ENCODE measurements around the gene TAGLN. TPM values are rescaled to one million over a fixed set of nuclear protein-coding genes. Genes with fewer than 3 reads are reported as not detected.

TAGLN gene
- polyA plus RNA-seq (ENCODE audit: insufficient read length in 12 of 12) = 100 to 1,000 TPM in 2 of 12 donors, 10 to 100 TPM in 9, not detected in 1; 65.6 to 358 (median 88.1) TPM
- long read RNA-seq, donor 1, transcript TAGLN-202 (5 exons, 928 nt) = major isoform, 1,088 of 1,777 reads
- long read RNA-seq, donor 1, transcript TAGLN-207 (4 exons, 2,166 nt) = minor isoform, 118 of 1,777 reads
- long read RNA-seq, donor 1, partial matches to known transcripts = 527 of 1,777 reads
- long read RNA-seq, donor 1, other reads (novel, unspliced or antisense) = 39 of 1,777 reads
- long read RNA-seq, donor 2, transcript TAGLN-207 (4 exons, 2,166 nt) = minor isoform, 5 of 59 reads
- long read RNA-seq, donor 2, transcript TAGLN-202 (5 exons, 928 nt) = major isoform, 32 of 59 reads
- long read RNA-seq, donor 2, partial matches to known transcripts = 21 of 59 reads
- long read RNA-seq, donor 2, other reads (novel, unspliced or antisense) = 0 of 59 reads
- long read RNA-seq, donor 3, transcript TAGLN-202 (5 exons, 928 nt) = major isoform, 25 of 29 reads
- long read RNA-seq, donor 3, partial matches to known transcripts = 0 of 29 reads
- long read RNA-seq, donor 3, other reads (novel, unspliced or antisense) = 0 of 29 reads
- long read RNA-seq, donor 4, transcript TAGLN-202 (5 exons, 928 nt) = major isoform, 8 of 11 reads
- long read RNA-seq, donor 4, partial matches to known transcripts = 0 of 11 reads
- long read RNA-seq, donor 4, other reads (novel, unspliced or antisense) = 0 of 11 reads
- long read RNA-seq, donor 5 = 0 reads
- long read RNA-seq, donor 6, transcript TAGLN-202 (5 exons, 928 nt) = major isoform, 20 of 24 reads
- long read RNA-seq, donor 6, partial matches to known transcripts = 0 of 24 reads
- long read RNA-seq, donor 6, other reads (novel, unspliced or antisense) = 0 of 24 reads
- long read RNA-seq, donor 7, transcript TAGLN-202 (5 exons, 928 nt) = major isoform, 16 of 19 reads
- long read RNA-seq, donor 7, partial matches to known transcripts = 0 of 19 reads
- long read RNA-seq, donor 7, other reads (novel, unspliced or antisense) = 0 of 19 reads
- long read RNA-seq, donor 8, transcript TAGLN-202 (5 exons, 928 nt) = major isoform, 26 of 35 reads
- long read RNA-seq, donor 8, transcript TAGLN-207 (4 exons, 2,166 nt) = minor isoform, 9 of 35 reads
- long read RNA-seq, donor 8, partial matches to known transcripts = 0 of 35 reads
- long read RNA-seq, donor 8, other reads (novel, unspliced or antisense) = 0 of 35 reads
- long read RNA-seq, donor 9, transcript TAGLN-202 (5 exons, 928 nt) = major isoform, 33 of 36 reads
- long read RNA-seq, donor 9, partial matches to known transcripts = 0 of 36 reads
- long read RNA-seq, donor 9, other reads (novel, unspliced or antisense) = 0 of 36 reads
- long read RNA-seq, donor 10, transcript TAGLN-202 (5 exons, 928 nt) = major isoform, 38 of 54 reads
- long read RNA-seq, donor 10, transcript TAGLN-207 (4 exons, 2,166 nt) = minor isoform, 7 of 54 reads
- long read RNA-seq, donor 10, partial matches to known transcripts = 9 of 54 reads
- long read RNA-seq, donor 10, other reads (novel, unspliced or antisense) = 0 of 54 reads
- long read RNA-seq, donor 11, transcript TAGLN-202 (5 exons, 928 nt) = major isoform, 42 of 47 reads
- long read RNA-seq, donor 11, transcript TAGLN-207 (4 exons, 2,166 nt) = minor isoform, 5 of 47 reads
- long read RNA-seq, donor 11, partial matches to known transcripts = 0 of 47 reads
- long read RNA-seq, donor 11, other reads (novel, unspliced or antisense) = 0 of 47 reads

DNA sequence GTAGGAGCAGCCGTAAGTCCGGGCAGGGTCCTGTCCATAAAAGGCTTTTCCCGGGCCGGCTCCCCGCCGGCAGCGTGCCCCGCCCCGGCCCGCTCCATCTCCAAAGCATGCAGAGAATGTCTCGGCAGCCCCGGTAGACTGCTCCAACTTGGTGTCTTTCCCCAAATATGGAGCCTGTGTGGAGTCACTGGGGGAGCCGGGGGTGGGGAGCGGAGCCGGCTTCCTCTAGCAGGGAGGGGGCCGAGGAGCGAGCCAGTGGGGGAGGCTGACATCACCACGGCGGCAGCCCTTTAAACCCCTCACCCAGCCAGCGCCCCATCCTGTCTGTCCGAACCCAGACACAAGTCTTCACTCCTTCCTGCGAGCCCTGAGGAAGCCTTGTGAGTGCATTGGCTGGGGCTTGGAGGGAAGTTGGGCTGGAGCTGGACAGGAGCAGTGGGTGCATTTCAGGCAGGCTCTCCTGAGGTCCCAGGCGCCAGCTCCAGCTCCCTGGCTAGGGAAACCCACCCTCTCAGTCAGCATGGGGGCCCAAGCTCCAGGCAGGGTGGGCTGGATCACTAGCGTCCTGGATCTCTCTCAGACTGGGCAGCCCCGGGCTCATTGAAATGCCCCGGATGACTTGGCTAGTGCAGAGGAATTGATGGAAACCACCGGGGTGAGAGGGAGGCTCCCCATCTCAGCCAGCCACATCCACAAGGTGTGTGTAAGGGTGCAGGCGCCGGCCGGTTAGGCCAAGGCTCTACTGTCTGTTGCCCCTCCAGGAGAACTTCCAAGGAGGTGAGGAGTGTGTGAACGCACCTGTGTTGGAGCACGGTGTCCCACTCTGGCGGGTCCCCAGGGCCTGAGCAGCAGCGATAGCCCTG is at the start of gene TAGLN:
Gene TAGLN (plus strand): TSS at position 318 of the 863 bp plus-strand sequence. CDS start 3,644 bp downstream, outside the sequence.
- DNase-seq = peak; percentile 66

- DNase-seq = no peak
Measured at GRCh38 chr11:117152066-117152465, 47.1 kb upstream of the TAGLN start.

DNA sequence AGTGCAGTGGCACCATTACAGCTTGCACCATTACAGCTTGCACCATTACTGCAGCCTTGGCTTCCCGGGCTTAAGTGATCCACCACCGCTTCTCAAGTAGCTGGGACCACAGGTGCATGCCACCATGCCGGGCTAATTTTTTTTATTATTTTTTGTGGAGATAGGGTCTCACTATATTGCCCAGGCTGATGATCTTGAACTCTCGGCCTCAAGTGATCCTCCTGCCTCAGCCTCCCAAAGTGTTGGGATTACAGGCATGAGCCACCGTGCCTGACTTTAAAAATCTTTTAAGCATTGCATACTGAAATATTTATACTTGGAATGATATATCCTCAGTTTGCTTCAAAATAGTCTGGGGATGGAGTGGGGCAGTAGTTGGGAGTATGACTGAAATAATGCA is 44.7 kb upstream of the TAGLN start:
- no peak for DNase-seq

DNA sequence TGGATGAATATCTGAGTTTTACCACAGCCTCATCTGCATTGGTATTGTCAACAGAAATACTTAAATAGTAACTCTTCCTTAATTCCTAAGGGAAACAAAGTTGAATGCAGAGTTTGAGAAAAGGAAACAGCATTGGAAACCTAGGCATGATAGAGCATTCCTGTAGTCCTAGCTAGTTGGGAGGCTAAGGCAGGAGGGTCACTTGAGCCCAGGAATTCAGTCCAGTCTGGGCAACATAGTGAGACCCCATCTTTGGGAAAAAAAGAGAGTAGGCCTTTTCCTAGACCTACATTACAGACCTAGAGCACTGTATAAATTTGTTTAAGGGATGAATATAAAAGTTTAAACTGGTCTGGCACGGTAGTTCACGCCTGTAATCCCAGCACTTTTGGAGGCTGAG is 41.7 kb upstream of the TAGLN start:
- DNase-seq = no peak

DNA sequence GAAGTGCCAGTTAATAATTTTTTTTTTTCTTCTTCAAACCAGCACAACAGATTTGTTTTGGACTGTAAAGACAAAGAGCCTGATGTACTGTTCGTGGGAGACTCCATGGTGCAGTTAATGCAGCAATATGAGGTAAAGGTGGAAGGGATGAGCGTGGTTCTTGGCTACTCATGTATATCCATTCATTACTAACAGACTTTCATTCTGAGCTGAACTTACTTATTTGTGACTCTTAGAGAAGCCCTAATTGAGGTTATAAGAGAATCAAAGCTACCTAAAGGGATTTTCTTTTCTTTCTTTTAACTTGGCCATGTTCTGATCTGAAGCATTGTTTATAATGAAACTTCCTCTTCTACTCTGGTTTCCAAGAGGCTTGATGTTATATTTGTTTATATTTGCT is 39.3 kb upstream of the TAGLN start:
- no peak for DNase-seq

GRCh38 chr11:117160826-117161225 is 38.3 kb upstream of the TAGLN start:
- DNase-seq = no peak

DNA sequence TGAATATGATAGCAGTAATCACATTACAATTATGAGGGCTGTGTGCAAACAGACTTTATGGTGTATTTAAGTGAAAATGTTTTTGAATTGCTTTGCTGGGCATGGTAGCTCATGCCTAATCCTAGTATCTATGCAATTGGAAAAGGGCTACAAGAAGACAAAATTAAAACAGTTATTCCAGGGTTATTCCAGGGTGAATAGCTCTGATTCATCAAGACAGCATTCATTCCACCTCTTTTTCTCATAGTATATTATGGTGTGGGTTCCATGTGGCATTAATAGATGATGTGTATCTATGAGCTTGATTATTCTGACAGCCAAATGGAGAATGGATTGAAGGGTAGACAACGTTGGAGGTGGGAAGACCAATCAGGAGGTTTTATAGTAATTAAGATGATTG is 32.7 kb upstream of the TAGLN start:
- DNase-seq = no peak

GRCh38 chr11:117169736-117170135 is 29.4 kb upstream of the TAGLN start:
- DNase-seq = no peak

DNA sequence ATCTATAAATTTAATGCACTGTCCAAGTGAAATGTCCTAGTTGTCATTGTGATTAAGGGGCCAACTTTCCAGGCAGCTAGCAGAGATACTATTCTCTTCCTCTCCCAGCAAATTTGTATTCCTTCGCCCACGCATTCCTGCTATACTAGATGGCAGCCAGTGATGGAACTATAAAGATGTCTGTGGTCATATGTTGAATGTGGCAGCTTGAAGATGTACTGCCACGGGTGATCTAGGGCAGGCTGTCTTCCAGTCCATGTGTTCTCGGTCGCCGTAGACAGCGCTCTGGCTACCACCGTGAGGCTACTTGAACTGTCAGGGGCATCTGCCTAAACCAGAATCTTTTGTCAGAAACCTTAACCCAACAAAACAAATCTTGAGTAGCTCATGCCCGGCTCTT is 29.0 kb upstream of the TAGLN start:
- no peak for DNase-seq

DNA sequence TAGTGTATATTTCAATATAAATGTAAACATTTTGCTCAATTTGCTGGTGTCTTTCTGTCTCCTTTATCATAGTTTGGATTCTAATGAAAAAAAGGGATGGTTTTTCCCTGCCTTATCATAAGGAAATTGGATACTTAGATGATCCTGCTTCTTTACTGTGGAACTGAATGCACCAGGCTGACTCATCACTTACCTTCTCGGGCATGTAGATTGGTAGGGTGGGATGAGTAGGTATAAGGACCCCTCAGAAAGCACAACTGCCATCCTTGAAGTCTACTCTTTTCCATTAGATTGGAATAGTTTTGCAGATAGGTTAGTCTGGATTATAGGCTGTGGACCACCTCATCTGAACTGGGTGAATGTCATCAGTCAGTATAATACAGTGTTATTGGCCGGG is 28.2 kb upstream of the TAGLN start:
- DNase-seq = no peak

GRCh38 chr11:117171404-117172061 is 27.6 kb upstream of the TAGLN start:
- no peak for DNase-seq

DNA sequence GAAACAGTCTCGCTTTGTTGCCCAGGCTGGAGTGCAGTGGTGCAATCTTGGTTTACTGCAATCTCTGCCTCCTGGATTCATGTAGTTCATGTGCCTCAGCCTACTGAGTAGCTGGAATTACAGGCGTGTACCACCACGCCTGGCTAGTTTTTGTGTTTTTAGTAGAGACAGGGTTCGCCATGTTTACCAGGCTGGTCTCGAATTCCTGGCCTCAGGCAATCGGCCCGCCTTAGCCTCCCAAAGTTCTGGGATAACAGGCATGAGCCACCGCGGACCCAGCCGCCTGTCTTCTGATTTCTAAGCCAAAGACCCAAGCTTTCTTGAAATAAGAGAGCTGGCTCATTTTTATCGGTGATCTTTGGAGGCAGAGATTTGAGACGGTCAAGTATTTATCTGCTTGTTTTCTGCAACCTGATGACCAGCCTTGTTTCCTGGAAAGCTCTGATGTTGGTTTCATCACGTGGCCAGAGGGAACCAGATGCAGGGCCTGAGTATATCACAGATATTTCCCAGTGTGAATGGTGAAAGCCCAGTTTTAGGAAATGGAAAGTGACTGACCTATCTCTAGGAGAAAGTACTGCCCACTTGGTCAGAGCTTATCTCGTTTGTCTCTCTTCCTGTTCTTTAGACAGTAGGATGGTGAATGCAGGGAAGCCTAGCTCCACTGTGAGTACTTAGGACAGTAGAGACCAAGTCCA is 26.3 kb upstream of the TAGLN start:
- DNase-seq = no peak

DNA sequence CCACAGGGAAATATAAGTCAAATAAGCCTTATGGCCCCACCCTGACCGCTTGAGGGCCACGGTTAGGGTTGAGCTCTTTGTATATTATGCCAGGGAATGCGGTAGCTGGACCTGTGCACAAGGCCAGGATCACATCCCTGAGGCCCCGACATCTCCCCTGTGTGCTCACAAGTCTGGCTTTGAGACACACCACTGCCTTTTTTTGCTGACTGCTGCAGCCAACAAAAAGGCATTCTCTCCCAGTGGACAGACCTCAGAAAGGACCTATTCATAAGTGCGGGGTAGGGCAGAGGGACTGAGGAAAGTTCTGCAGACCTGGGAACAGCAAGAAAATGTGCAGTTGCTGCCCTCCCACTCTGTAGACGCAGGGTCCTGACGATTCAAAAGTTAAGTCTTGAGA is 24.1 kb upstream of the TAGLN start:
- DNase-seq = no peak

DNA sequence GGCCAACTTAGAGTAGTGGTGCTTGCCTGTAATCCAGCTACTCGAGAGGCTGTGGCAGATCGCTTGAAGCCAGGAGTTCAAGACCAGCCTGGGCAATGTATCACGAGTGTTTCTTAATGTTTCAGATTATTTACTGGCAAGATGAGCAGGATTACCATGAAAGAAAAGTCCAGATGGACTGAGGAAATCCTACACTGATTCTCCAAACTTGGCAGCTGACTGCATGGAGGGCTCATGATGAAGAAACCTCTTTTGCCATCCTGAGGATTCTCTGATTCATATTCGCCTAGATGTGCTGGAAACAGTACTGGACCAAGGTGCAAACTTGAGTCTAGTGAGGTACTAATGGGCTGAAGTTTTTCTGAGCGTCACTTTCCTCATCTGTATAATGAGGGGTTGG is 23.4 kb upstream of the TAGLN start:
- DNase-seq = no peak

DNA sequence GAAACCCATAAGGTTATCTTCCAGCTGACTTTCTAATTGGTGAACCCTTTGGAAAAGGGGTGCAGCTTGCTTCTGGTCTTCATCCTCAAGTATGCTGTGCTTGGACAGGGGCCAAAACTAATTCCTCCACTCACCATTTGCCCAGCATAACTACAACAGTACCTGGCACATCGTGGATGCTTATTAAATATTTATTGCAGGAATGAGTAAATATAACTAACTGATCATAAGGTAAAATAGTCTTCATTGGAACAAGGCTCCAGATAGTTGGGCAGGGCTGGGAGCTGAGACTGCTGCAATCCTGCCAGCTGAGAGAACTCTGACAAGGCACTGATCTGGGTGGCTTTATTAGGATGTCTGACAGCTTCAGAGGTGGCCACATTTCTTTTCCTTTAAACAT is 23.0 kb upstream of the TAGLN start:
- no peak for DNase-seq

- DNase-seq = no peak
Measured at GRCh38 chr11:117177534-117178209, 21.5 kb upstream of the TAGLN start.

DNA sequence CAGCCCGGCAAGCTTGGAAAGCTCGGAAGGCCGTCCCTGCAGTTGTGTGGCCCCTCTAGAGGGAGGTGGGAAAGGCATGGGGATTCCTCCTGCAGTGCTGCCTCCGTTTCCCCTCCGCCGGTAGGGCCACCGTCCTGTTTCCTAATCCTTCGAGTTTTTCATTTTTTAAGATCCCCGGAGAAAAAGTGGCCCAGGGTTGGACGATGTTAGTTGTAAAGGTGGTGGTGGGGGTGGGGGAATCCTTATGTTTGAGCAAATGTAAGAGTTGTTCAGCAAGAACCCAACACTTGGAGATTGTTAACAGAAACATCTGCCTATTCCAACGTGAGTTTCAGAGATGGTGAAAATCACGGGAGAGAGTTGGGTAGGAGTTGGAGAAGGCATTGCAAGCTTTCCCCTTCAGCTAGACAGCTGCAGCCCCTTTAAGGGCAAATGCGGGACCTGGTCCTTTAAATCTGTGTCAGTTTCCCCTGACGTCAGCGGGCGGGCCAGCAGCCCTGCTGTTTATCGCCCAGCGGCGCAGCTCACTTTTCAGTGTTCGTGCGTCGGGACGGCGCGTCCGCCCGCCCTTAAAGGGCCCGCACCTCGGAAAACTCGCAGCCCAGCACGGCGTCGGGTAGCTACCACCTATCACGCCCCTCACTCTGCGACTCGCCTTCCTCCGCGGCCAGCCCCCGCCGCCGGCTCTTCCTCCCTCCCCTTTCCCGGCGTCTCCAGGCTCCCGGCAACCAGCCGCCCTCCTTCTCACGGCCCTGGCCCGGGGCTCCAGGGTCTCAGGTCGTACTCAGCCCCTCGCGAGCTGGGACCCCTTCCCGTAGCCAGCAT is 20.7 kb upstream of the TAGLN start, which contains the start of gene SIDT2:
Gene SIDT2 (plus strand): TSS at position 534 of the 825 bp plus-strand sequence. CDS start 521 bp downstream, outside the sequence.
- DNase-seq = peak; percentile 97

Data from muscle of arm (tissue), 14 donors.